Stimulated activated CD8-positive, alpha-beta memory T cell treated with anti-CD3 and anti-CD28 coated beads, Interleukin-12 subunit alpha, Interleukin-12 subunit beta, amount 100 ng/mL, for 4 hours (primary cell): ENCODE measurements around the gene AXIN1.

Experiments used
- DNase-seq: peaks from one replicate; pipeline ENCODE4 v3.0.0-alpha.2; 2020; ENCODE audit warnings: low read depth

Gene AXIN1

DNA sequence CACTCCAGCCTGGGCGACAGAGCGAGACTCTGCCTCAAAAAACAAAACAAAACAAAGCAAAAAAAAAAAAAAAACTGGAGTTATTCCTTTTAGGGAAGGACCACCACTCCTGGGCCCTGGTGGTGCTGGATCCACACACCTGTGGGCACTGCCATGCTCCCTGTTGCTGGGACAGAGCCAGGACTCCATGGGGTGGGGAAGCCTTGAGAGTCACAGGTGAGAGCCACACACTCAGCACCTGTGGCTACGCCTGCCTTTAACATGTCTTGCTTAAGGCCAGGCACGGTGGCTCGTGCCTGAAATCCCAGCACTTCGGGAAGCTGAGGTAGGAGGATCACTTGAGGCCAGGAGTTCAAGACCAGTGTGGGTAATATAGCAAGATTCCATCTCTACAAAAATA is 51.3 kb downstream of the AXIN1 start:
- DNase-seq, result no peak

DNA sequence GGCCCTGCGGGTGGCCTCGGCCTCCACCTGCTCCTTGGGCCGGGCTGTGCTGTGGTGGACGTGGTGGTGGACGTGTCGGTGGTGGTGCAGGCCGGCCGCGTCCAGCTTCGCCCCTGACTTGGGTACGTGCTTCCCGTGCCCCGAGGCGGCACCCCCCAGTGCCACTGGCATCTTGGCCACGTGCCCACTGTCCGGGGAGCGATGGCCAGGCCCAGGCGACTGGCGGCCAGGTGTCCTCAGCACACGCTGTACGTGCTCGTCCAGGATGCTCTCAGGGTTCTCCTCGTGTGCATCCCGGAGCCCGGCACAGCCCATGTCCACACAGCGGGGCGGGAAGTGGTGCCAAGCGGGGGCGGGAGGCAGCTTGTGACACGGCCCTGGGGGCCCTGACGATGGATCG is 54.7 kb downstream of the AXIN1 start:
- DNase-seq, result no peak

DNA sequence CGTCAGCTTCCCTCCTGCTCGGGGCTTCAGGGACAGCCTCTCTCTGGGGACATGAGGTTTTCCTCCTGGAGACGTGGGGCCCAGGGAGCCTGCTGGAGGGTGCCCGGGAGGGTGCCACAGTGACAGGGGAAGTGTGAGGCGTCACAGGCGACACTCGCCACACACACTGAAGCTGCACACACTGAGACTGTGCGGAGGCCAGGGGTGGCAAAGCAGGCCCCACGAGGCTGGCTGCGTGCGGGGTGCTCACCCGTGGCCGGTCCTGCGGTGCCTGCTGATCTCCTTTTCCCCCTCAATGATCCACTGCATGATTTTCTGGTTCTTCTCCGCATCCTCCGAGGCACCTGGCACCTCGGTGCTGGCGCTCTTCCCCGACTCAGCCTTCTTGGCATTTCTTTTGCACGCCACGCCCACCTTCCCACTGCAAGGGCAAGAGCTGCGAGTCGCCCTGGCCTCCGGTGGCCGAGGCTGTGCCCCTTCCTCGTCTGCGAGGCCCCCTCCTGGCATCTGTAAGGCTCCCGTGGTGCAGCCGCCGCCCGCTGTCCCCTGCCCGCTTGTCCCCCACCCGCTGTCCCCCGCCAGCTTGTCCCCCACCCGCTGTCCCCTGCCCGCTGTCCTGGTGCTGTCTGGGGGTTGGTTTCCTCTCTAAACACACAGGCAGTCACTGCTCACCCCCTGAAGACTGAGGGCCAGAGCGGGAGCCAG is 55.6 kb downstream of the AXIN1 start:
- DNase-seq, result no peak

DNA sequence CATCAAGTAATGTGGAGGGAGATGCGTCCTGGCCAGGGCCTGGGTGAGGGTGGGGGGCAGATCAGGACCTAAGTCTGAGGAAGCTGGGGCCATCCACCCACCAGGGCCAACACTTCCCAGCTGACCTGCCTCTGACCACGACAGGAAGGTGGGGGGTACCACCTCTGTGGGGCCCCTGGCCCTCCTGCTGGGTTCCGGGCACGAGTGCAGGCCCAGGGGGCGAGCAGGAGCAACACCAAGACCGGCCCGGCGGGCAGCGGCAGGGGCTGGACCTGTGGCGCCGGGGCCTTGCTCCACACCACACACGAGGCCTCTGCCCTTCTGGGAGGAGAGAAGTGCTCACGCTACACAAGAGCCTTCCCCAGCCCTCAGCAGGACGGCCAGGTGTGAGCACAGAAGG is 56.2 kb downstream of the AXIN1 start:
- DNase-seq, result no peak

DNA sequence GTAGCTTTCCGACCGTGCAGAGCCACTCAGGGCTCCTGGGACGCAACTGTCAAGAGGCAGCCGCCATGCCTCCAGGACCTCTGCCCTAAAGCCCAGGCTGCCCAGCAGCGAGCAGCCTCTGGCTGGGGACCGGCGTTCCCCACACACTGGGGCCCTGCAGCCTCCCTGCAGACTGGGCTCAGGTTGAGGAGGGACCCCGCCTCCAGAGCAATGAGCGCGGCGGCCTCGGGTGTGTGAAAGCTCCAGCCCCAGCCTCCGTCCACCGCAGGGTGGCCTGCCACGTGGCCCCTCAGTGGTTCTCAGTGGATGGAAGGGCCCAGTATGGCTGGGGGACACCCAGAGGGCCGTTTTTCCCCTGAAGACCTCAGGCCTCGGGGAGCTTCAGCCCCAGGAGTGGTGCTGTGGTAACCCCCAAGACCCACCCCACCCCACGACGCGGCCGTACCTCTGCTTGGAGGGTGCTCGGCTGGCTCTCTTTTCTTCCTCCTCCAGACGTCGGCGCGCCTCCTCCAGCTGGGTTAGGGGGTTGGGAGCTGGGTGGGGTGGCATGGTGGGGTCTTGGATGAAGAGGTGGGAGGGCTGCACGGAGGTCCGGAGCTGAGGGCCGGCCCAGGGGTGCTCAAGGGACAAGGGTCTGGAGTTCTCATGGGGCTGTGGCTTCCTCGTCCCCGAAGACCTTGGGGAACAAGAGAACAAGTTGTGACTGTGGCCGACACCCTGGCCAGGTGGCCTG is 59.3 kb downstream of the AXIN1 start:
- DNase-seq, result no peak

DNA sequence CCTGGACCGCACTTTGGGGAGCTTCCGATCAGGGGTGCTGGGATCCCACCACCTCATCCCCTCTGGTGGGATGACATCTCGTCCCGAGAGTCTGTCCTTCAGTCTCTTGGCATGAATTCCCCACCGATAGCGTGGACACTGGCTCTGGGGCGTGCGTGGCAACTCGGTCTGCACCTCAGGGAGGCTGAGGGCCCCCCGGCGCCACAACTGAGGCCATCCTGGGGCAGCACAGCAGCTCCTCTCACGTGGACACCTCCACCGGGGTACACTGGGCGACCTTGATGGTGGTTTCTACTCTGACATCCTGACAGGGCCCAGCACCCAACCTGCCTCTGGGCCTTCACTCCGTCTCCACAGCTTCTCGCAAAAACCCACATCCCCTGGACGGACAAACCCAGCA is 61.0 kb downstream of the AXIN1 start:
- DNase-seq, result no peak

DNA sequence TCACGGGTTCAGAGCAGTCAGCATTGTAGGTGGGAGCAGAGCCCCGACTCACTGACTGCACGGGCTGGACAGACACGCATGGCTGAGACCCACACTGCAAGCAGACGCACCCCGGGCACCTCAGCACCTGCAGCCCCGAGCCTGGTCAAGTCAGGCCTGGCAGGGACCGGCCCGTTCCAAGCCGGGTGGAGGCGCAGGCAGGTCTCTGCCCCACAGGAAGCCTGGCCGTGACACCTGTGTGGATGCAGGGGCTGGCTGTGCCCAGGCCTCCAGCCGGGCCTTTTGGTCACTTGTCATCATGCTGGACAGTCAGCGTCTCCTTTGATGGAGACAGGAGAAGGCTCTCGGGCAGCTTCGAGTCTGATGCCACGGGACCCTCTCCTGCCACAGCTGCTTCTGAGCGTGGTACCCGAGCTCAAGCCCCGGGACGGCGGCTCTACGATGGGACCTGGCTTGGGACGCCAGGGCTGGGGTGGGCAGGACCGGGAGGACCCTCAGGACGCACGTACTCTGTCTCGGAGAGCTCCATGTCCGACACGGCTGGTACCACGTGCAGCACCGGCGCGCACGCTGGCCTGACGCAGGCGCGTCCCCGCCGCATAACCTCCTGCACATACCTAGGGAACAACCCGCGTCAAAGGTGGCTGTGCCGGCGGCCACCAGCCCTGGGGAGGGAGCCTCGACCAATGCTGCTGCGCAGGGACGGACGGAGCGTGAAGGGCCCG is 61.7 kb downstream of the AXIN1 start:
- DNase-seq, result no peak

DNA sequence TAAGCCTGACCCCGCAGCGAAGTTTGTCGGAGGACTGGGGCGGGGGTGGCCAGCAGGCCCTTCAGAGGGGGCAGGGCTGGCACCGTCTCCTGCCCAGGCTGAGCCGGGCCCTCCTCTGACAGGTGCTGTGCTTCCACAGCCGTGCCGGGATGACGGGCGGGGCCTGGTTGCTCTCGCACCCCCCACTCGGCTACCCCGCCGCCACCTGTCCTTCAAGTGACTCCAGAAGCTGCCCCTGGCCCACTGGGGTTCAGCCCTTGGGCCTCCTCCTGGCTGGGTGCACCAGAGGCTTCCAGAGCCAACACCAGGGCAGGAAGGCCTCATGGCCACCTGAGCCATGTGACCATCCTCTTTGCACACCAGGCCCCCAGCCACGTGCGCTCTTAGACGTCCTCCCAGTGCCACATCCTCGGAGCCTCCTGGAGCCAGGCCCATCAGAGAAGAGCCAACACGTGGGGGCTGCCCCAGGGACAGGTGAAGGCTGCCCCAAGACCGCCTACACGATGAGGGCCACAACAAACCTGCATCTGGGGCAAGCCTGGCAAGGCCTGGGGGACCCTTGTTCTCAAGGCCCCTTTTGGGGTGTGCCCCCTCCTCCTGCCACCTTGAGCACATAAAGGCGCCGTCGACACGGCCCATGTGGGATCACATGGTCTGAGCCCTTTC is 62.4 kb downstream of the AXIN1 start:
- DNase-seq, result no peak

DNA sequence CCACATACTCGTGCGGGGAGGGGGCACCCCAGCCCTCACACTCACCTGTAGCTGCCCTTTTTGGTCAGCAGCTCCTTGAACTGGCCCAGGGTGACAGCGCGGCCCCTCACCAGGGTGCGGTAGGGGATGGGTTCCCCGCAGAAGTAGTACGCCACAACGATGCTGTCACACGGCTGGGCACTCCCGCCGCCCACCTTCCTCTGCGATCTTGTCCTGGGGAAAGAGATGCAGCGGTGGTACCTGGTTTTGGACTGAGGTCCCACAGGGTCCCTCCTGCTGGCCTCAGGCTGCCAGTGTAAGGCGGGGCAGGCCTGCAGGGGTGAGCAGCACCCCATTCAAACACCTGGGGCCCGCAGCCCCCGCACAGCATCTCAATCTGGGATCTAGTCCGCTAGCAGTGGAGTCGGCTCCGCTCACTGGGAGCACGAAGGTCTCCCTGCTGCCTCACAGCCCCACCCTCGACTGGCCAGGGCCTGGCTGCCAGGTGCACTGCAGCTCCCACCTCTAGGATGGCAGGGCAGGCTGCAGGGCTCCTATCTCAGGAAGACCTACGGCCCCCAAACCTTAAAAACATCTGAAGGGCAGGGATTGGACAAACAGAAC is 63.0 kb downstream of the AXIN1 start:
- no peak for DNase-seq

DNA sequence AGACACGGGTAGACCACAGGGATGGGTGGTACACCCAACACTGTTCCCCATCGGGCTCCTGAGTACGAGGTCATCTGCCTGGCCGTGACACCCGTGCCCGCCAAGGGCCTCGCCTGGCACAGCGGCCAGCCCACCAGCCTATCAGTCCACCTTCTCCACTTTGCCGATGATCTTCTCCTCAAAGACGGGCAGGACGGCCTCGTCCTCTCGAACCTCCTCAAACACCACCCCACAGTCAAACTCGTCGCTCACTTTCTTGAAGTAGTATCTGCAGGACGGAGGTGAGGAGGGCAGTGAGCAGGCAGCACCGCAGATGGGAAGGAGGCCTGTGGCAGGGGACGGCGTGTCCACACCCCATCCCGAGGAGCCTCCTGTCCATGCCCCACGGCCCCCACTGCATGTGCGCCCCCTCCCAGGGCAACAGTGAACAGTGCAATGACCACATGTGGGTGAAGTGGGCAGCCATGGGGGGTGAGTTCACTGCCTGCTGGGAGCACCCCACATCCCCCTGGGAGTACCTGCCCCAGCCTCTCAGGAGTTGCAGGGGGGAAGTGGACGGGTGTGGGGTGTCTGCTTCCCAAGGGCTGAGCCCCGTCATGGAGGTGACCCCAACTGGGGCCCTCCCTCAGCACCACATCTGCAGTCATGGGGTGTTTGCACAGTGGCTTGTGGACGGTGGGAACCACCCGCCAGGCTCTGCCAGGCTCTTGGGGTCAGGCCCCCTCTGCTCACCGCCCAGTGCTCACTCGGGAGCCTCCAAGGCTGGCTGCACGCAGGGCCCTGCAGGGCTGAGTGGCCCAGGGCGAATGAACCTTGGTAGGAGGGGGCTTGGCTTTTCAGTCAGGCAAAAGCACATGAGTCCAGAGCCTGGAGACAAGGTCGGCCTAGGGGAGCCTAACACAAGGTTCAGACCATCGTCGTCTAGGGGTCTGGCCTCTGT is 64.3 kb downstream of the AXIN1 start:
- DNase-seq, result no peak

DNA sequence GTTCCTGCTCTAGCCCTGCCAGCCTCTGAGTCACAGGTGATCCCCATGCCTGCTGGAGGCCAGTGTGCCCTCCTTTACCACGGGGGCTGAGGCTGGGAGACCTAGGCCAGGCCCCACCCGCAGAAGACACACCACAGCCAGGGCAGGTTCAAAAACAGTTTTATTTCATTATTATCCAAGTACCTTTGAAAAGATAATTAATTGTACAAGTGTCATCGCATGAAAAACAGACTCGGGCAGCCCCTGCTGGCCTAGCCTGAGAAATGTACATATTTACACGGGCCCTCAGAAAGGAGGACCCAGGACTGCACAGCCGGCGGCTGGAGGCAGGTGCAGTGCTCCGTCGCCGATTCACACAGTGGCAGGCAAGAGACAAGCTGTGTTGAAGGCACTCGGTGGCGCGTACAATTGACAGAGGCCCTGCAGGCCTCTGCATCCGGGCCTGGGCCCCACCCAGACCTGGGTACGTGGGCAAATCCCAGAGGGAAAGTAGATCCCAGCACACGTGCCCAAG is 65.2 kb downstream of the AXIN1 start:
- no peak for DNase-seq

DNA sequence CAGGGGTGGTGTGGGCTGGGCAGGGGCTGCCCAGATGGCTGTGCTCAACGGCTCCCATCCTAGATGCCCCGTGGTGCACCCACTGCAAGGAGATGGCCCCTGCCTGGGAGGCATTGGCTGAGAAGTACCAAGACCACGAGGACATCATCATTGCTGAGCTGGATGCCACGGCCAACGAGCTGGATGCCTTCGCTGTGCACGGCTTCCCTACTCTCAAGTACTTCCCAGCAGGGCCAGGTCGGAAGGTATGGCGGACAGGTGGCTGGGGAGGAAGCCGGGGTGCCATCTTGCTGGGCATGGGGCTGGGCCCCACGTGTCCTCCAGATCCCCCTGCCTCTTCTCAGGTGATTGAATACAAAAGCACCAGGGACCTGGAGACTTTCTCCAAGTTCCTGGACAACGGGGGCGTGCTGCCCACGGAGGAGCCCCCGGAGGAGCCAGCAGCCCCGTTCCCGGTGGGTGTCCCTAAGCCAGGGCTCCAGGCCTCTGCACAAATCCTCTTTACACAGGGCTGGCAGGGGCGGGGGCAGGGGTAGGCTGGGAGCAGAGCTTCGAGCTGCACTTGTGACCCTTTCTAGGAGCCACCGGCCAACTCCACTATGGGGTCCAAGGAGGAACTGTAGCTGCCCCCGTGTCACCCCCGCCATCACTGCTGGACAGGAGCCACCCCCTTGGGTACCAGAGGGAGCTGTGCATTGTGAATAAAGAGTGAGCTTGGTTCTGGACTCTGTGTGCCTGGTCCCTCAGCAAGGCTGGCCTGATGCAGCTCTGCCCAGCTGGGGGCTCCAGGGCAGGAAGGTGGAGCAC is 65.8 kb downstream of the AXIN1 start:
- no peak for DNase-seq

DNA sequence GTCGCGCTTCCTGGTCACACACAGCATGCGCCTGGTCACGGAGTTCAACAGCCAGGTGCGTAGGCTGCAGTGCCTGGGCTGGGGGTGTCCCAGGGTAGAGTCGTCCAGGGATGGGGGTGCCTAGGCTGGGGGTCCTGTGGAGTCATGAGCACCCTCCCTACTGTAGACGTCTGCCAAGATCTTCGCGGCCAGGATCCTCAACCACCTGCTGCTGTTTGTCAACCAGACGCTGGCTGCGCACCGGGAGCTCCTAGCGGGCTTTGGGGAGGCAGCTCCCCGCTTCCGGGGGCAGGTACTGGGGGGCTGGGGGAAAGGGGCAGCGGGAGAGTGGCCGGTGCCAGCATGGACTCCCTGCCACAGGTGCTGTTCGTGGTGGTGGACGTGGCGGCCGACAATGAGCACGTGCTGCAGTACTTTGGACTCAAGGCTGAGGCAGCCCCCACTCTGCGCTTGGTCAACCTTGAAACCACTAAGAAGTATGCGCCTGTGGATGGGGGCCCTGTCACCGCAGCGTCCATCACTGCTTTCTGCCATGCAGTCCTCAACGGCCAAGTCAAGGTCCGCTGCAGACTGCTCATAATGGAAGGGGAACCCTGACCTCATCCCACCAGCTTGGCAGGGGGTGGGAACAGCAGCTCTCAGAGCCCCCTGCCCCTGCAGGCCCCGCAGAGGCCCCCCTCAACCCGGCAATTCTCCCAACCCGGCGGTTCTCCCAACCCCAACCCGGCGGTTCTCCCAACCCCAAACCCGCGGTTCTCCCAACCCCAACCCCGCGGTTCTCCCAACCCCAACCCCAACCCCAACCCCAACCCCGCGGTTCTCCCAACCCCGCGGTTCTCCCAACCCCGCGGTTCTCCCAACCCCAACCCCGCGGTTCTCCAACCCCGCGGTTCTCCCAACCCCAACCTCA is 67.1 kb downstream of the AXIN1 start:
- no peak for DNase-seq

DNA sequence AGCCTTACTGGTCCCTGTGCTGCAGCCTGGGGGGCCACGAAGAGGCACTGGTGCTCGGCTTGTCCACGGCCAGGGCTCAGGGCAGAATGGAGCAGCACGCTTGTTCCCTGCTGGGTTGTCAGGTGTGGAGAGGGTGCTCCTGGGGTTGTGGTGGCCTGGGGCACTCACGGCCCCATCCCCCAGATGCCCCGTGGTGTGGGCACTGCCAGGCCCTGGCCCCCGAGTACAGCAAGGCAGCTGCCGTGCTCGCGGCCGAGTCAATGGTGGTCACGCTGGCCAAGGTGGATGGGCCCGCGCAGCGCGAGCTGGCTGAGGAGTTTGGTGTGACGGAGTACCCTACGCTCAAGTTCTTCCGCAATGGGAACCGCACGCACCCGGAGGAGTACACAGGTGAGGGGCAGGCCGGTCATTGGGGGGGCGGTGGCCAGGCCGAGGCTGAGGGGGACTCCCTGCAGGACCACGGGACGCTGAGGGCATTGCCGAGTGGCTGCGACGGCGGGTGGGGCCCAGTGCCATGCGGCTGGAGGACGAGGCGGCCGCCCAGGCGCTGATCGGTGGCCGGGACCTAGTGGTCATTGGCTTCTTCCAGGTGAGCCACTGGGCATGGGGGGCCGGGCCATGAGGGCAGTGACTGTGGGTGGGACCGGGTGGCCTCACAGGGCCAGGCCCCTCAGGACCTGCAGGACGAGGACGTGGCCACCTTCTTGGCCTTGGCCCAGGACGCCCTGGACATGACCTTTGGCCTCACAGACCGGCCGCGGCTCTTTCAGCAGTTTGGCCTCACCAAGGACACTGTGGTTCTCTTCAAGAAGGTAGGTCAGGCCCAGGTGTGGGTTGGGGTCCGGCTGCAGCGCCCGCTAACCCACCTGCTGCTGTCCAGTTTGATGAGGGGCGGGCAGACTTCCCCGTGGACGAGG is 68.1 kb downstream of the AXIN1 start:
- no peak for DNase-seq

DNA sequence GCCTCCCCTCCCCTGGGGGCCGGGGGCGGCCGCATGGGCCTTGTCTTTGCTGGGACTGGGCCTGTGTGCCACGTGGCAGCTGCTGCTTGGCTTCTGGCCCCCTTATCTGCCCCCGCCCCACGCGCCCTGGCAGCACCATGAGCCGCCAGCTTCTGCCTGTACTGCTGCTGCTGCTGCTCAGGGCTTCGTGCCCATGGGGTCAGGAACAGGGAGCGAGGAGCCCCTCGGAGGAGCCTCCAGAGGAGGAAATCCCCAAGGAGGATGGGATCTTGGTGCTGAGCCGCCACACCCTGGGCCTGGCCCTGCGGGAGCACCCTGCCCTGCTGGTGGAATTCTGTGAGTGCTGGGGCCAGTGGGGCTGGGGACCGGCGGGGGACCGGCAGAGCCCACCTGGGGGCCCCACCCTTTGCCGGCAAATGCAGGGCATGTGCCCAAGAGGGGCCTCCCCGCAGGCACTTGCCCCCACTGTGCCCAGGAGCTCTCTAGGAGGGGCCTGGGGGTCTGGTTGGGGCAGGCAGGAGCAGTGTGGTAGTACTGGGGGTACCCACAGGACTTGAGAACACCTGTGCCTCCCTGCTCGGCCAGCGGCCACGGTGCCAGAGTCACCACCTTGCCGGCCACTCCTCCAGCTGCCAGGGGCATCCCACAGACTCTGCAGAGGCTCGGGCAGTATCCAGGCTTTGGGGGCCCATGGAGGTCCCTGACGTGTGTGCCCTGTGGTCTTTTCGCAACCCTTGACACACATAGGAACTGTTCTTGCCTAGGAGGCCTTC is 69.3 kb downstream of the AXIN1 start, which contains the start of gene PDIA2:
Gene PDIA2, plus strand, starts transcription at position 132 of the 773 bp plus-strand sequence. Its CDS starts 6 bp downstream, at position 138.
- DNase-seq, result no peak

DNA sequence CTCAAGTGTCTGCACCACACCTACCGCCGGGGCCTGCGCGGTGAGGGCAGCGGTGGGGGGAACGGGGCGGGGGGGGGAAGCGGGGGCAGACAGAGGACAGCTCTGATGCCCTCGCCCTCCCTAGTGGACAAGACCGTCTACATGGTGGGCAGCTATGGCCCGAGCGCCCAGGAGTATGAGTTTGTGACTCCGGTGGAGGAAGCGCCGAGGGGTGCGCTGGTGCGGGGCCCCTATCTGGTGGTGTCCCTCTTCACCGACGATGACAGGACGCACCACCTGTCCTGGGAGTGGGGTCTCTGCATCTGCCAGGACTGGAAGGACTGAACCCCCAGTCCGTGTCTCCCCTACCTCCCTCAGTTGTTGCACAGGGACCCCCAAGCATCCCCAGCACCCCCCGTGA is 70.0 kb downstream of the AXIN1 start:
- DNase-seq, result no peak
